ENCODE results near the gene F13A1.

F13A1 gene

GRCh38 chr6:6227896-6228295 is 92.6 kb downstream of the F13A1 start:
- 44 to 51% methylated on average over 1 of the region's 1 CpG for WGBS, 2 experiments
- no peak overlapping the region for H3K4me3 ChIP-seq (ENCODE audit: insufficient read depth, low read depth, low read length)
- H3K27ac ChIP-seq (ENCODE audit: insufficient read depth, low read depth, low read length, poor library complexity, severe bottlenecking), result no peak overlapping the region
- peaks cover 6% of the 10 kb centered on the region for H3K4me1 ChIP-seq (ENCODE audit: control insufficient read depth, insufficient read depth, low read length)
- H3K27me3 ChIP-seq (ENCODE audit: control insufficient read depth, insufficient read depth, low read length, poor library complexity, severe bottlenecking), result no peaks in the 10 kb centered on the region
- no peaks in the 10 kb centered on the region for H3K36me3 ChIP-seq (ENCODE audit: control insufficient read depth, insufficient read depth, low read length)
- H3K9me3 ChIP-seq (ENCODE audit: control insufficient read depth, low read length), result no peaks in the 10 kb centered on the region

- peaks cover 6% of the 10 kb centered on the region for H3K4me1 ChIP-seq (ENCODE audit: control insufficient read depth, insufficient read depth, low read length)
- H3K36me3 ChIP-seq (ENCODE audit: control insufficient read depth, insufficient read depth, low read length), result no peaks in the 10 kb centered on the region
- WGBS, 2 experiments, result 50 to 54% methylated on average over 2 of the region's 2 CpGs
- no peaks in the 10 kb centered on the region for H3K27me3 ChIP-seq (ENCODE audit: control insufficient read depth, insufficient read depth, low read length, poor library complexity, severe bottlenecking)
- H3K9me3 ChIP-seq (ENCODE audit: control insufficient read depth, low read length), result no peaks in the 10 kb centered on the region
- no peak overlapping the region for H3K27ac ChIP-seq (ENCODE audit: insufficient read depth, low read depth, low read length, poor library complexity, severe bottlenecking)
- H3K4me3 ChIP-seq (ENCODE audit: insufficient read depth, low read depth, low read length), result no peak overlapping the region
Observed at GRCh38 chr6:6225885-6226529, 94.5 kb downstream of the F13A1 start.

GRCh38 chr6:6224933-6225486 is 95.5 kb downstream of the F13A1 start:
- Histone ChIP-seq H3K27ac (ENCODE audit: insufficient read depth, low read depth, low read length, poor library complexity, severe bottlenecking) (no peak overlapping the region), H3K4me1 (ENCODE audit: control insufficient read depth, insufficient read depth, low read length) (peaks cover under 1% of the 10 kb centered on the region), H3K27me3 (ENCODE audit: control insufficient read depth, insufficient read depth, low read length, poor library complexity, severe bottlenecking) (no peaks in the 10 kb centered on the region), H3K4me3 (ENCODE audit: insufficient read depth, low read depth, low read length) (no peak overlapping the region), H3K9me3 (ENCODE audit: control insufficient read depth, low read length) (no peaks in the 10 kb centered on the region), H3K36me3 (ENCODE audit: control insufficient read depth, insufficient read depth, low read length) (no peaks in the 10 kb centered on the region)
- 94 to 96% methylated on average over 6 of the region's 6 CpGs for WGBS, 2 experiments

- Histone ChIP-seq H3K9me3 (ENCODE audit: control insufficient read depth, low read length) (no peaks in the 10 kb centered on the region), H3K27ac (ENCODE audit: insufficient read depth, low read depth, low read length, poor library complexity, severe bottlenecking) (no peak overlapping the region), H3K4me3 (ENCODE audit: insufficient read depth, low read depth, low read length) (no peak overlapping the region), H3K27me3 (ENCODE audit: control insufficient read depth, insufficient read depth, low read length, poor library complexity, severe bottlenecking) (no peaks in the 10 kb centered on the region), H3K36me3 (ENCODE audit: control insufficient read depth, insufficient read depth, low read length) (no peaks in the 10 kb centered on the region), H3K4me1 (ENCODE audit: control insufficient read depth, insufficient read depth, low read length) (no peaks in the 10 kb centered on the region)
- WGBS, 2 experiments, result 53 to 59% methylated on average over 6 to 7 of the region's 7 CpGs
Observed at GRCh38 chr6:6221787-6222535, 98.5 kb downstream of the F13A1 start.

GRCh38 chr6:6220718-6221117 is 99.7 kb downstream of the F13A1 start:
- H3K9me3 ChIP-seq (ENCODE audit: control insufficient read depth, low read length), result no peaks in the 10 kb centered on the region
- no peaks in the 10 kb centered on the region for H3K36me3 ChIP-seq (ENCODE audit: control insufficient read depth, insufficient read depth, low read length)
- no peaks in the 10 kb centered on the region for H3K4me1 ChIP-seq (ENCODE audit: control insufficient read depth, insufficient read depth, low read length)
- 86 to 94% methylated on average over 2 of the region's 2 CpGs for WGBS, 2 experiments
- H3K27ac ChIP-seq (ENCODE audit: insufficient read depth, low read depth, low read length, poor library complexity, severe bottlenecking), result no peak overlapping the region
- no peaks in the 10 kb centered on the region for H3K27me3 ChIP-seq (ENCODE audit: control insufficient read depth, insufficient read depth, low read length, poor library complexity, severe bottlenecking)
- H3K4me3 ChIP-seq (ENCODE audit: insufficient read depth, low read depth, low read length), result no peak overlapping the region

GRCh38 chr6:6219716-6220115 is 100.7 kb downstream of the F13A1 start:
- no peaks in the 10 kb centered on the region for H3K36me3 ChIP-seq (ENCODE audit: control insufficient read depth, insufficient read depth, low read length)
- no peak overlapping the region for H3K4me3 ChIP-seq (ENCODE audit: insufficient read depth, low read depth, low read length)
- WGBS, 2 experiments, result 91 to 93% methylated on average over 3 of the region's 3 CpGs
- H3K27me3 ChIP-seq (ENCODE audit: control insufficient read depth, insufficient read depth, low read length, poor library complexity, severe bottlenecking), result no peaks in the 10 kb centered on the region
- no peaks in the 10 kb centered on the region for H3K9me3 ChIP-seq (ENCODE audit: control insufficient read depth, low read length)
- no peak overlapping the region for H3K27ac ChIP-seq (ENCODE audit: insufficient read depth, low read depth, low read length, poor library complexity, severe bottlenecking)
- no peaks in the 10 kb centered on the region for H3K4me1 ChIP-seq (ENCODE audit: control insufficient read depth, insufficient read depth, low read length)

GRCh38 chr6:6218759-6219085 is 101.7 kb downstream of the F13A1 start:
- no peak overlapping the region for H3K27ac ChIP-seq (ENCODE audit: insufficient read depth, low read depth, low read length, poor library complexity, severe bottlenecking)
- H3K4me3 ChIP-seq (ENCODE audit: insufficient read depth, low read depth, low read length), result no peak overlapping the region
- 76 to 89% methylated on average over 3 of the region's 3 CpGs for WGBS, 2 experiments

GRCh38 chr6:6217855-6218758 is 102.4 kb downstream of the F13A1 start:
- 83 to 86% methylated on average over 11 of the region's 11 CpGs for WGBS, 2 experiments
- H3K27me3 ChIP-seq (ENCODE audit: control insufficient read depth, insufficient read depth, low read length, poor library complexity, severe bottlenecking), result no peaks in the 10 kb centered on the region

More at GRCh38 chr6:6218759-6219085, 101.7 kb downstream of the F13A1 start:
- H3K36me3 ChIP-seq (ENCODE audit: control insufficient read depth, insufficient read depth, low read length), result no peaks in the 10 kb centered on the region
- H3K9me3 ChIP-seq (ENCODE audit: control insufficient read depth, low read length), result no peaks in the 10 kb centered on the region
- no peaks in the 10 kb centered on the region for H3K4me1 ChIP-seq (ENCODE audit: control insufficient read depth, insufficient read depth, low read length)
- H3K27me3 ChIP-seq (ENCODE audit: control insufficient read depth, insufficient read depth, low read length, poor library complexity, severe bottlenecking), result no peaks in the 10 kb centered on the region

GRCh38 chr6:6210994-6211393 is 109.5 kb downstream of the F13A1 start:
- 90 to 96% methylated on average over 2 of the region's 2 CpGs for WGBS, 2 experiments
- H3K27me3 ChIP-seq (ENCODE audit: control insufficient read depth, insufficient read depth, low read length, poor library complexity, severe bottlenecking), result no peaks in the 10 kb centered on the region
- H3K4me3 ChIP-seq (ENCODE audit: insufficient read depth, low read depth, low read length), result no peak overlapping the region
- H3K27ac ChIP-seq (ENCODE audit: insufficient read depth, low read depth, low read length, poor library complexity, severe bottlenecking), result no peak overlapping the region
- H3K4me1 ChIP-seq (ENCODE audit: control insufficient read depth, insufficient read depth, low read length), result no peaks in the 10 kb centered on the region
- no peaks in the 10 kb centered on the region for H3K9me3 ChIP-seq (ENCODE audit: control insufficient read depth, low read length)
- H3K36me3 ChIP-seq (ENCODE audit: control insufficient read depth, insufficient read depth, low read length), result no peaks in the 10 kb centered on the region

More at GRCh38 chr6:6217855-6218758, 102.4 kb downstream of the F13A1 start:
- H3K9me3 ChIP-seq (ENCODE audit: control insufficient read depth, low read length), result no peaks in the 10 kb centered on the region
- H3K4me1 ChIP-seq (ENCODE audit: control insufficient read depth, insufficient read depth, low read length), result no peaks in the 10 kb centered on the region
- H3K27ac ChIP-seq (ENCODE audit: insufficient read depth, low read depth, low read length, poor library complexity, severe bottlenecking), result no peak overlapping the region
- no peak overlapping the region for H3K4me3 ChIP-seq (ENCODE audit: insufficient read depth, low read depth, low read length)
- no peaks in the 10 kb centered on the region for H3K36me3 ChIP-seq (ENCODE audit: control insufficient read depth, insufficient read depth, low read length)

GRCh38 chr6:6202886-6203285 is 117.6 kb downstream of the F13A1 start:
- Histone ChIP-seq H3K36me3 (ENCODE audit: control insufficient read depth, insufficient read depth, low read length) (no peaks in the 10 kb centered on the region), H3K4me3 (ENCODE audit: insufficient read depth, low read depth, low read length) (no peak overlapping the region), H3K4me1 (ENCODE audit: control insufficient read depth, insufficient read depth, low read length) (no peaks in the 10 kb centered on the region), H3K9me3 (ENCODE audit: control insufficient read depth, low read length) (no peaks in the 10 kb centered on the region), H3K27me3 (ENCODE audit: control insufficient read depth, insufficient read depth, low read length, poor library complexity, severe bottlenecking) (no peaks in the 10 kb centered on the region), H3K27ac (ENCODE audit: insufficient read depth, low read depth, low read length, poor library complexity, severe bottlenecking) (no peak overlapping the region)
- 87 to 89% methylated on average over 2 of the region's 2 CpGs for WGBS, 2 experiments
